GM23338 (cell line): ENCODE data around the gene IFIT1B. TPM values are rescaled to one million over a fixed set of nuclear protein-coding genes. Genes with fewer than 3 reads are reported as not detected.
A peak's percentile ranks its signal among the peaks of the same experiment; 100 is the strongest.

ENCODE experiments used
- ATAC-seq: fragments of 200-7000 bp; cut with Tn5 transposase; 3 replicates; pipeline ENCODE4 v1.9.1; 2020
- DNase-seq: peaks from one replicate; pipeline ENCODE4 v3.0.0-alpha.2; 2015; ENCODE audit warnings: low spot score
- H2AFZ ChIP-seq: fragments of 200-600 bp; sonication (generic); 2 replicates; pipeline ENCODE4 v1.8.0; 2016; ENCODE audit warnings: antibody characterized with exemption, mild to moderate bottlenecking, moderate library complexity
- H3F3A ChIP-seq: fragments of 200-600 bp; sonication (generic); replicated peaks from 2 replicates; pipeline ENCODE4 v1.8.0; 2017; ENCODE audit warnings: antibody characterized with exemption, mixed run types, low read depth
- H3K27ac ChIP-seq: fragments of 200-600 bp; sonication (generic); 2 replicates; pipeline ENCODE4 v1.6.1; 2016; ENCODE audit warnings: low read depth
- H3K27me3 ChIP-seq: fragments of 200-600 bp; sonication (generic); 2 replicates; pipeline ENCODE4 v1.8.0; 2016; ENCODE audit warnings: mild to moderate bottlenecking, mixed run types, moderate library complexity; ENCODE audit not compliant: insufficient read depth
- H3K36me3 ChIP-seq: fragments of 200-600 bp; sonication (generic); 2 replicates; pipeline ENCODE4 v1.8.0; 2016; ENCODE audit warnings: mild to moderate bottlenecking; ENCODE audit not compliant: insufficient read depth
- H3K4me1 ChIP-seq: fragments of 200-600 bp; sonication (generic); 2 replicates; pipeline ENCODE4 v1.8.0; 2016; ENCODE audit warnings: mild to moderate bottlenecking, moderate library complexity; ENCODE audit not compliant: insufficient read depth
- H3K4me2 ChIP-seq: fragments of 200-600 bp; sonication (generic); 2 replicates; pipeline ENCODE4 v1.7.1; 2017; ENCODE audit warnings: mixed run types
- H3K4me3 ChIP-seq: fragments of 200-600 bp; sonication (generic); 2 replicates; pipeline ENCODE4 v1.6.1; 2016; ENCODE audit warnings: mixed run types
- H3K79me2 ChIP-seq: fragments of 200-600 bp; sonication (generic); replicated peaks from 2 replicates; pipeline ENCODE4 v1.8.0; 2017; ENCODE audit warnings: mild to moderate bottlenecking; ENCODE audit not compliant: insufficient read depth
- H3K9me2 ChIP-seq: fragments of 200-600 bp; sonication (generic); 2 replicates; pipeline ENCODE4 v1.8.0; 2017; ENCODE audit not compliant: insufficient read depth
- H4K20me1 ChIP-seq: fragments of 200-600 bp; sonication (generic); replicated peaks from 2 replicates; pipeline ENCODE4 v1.8.0; 2017; ENCODE audit warnings: mild to moderate bottlenecking; ENCODE audit not compliant: insufficient read depth
- H3K27ac Mint-ChIP-seq: 2 replicates; pipeline ENCODE4 v1.8.0; 2020; ENCODE audit warnings: inconsistent platforms, mild to moderate bottlenecking, moderate library complexity, mixed read lengths
- H3K27me3 Mint-ChIP-seq: 3 replicates; pipeline ENCODE4 v1.8.0; 2022; ENCODE audit warnings: low read depth, mild to moderate bottlenecking, moderate library complexity, mixed read lengths, inconsistent platforms; ENCODE audit not compliant: insufficient read depth, poor library complexity
- H3K36me3 Mint-ChIP-seq: 3 replicates; pipeline ENCODE4 v1.8.0; 2021; ENCODE audit warnings: low read depth, mild to moderate bottlenecking, inconsistent platforms, moderate library complexity, mixed read lengths
- H3K4me1 Mint-ChIP-seq: 3 replicates; pipeline ENCODE4 v1.8.0; 2020; ENCODE audit warnings: mild to moderate bottlenecking, inconsistent platforms, mixed read lengths
- H3K4me3 Mint-ChIP-seq: 3 replicates; pipeline ENCODE4 v1.8.0; 2021; ENCODE audit warnings: moderate library complexity, mild to moderate bottlenecking, inconsistent platforms, mixed read lengths
- H3K9me3 Mint-ChIP-seq: 3 replicates; pipeline ENCODE4 v1.8.0; 2020; ENCODE audit warnings: moderate library complexity, mild to moderate bottlenecking, inconsistent platforms, mixed read lengths
- CREB1 ChIP-seq: fragments of 250-450 bp; sonication (Bioruptor Pico); IDR thresholded peaks from 2 replicates; pipeline ENCODE4 v1.5.0; 2020; ENCODE audit warnings: low read depth, mild to moderate bottlenecking, moderate library complexity
- CTCF ChIP-seq, 2 experiments: fragments of 200-600 bp in 1 of 2; sonication (generic) in 1 of 2; conservative IDR thresholded peaks; 2 replicates each; pipeline versions ENCODE4 v1.5.1 to v1.6.1; 2016 to 2017; ENCODE audit warnings: antibody characterized with exemption in 2 of 2, low read depth in 2 of 2, mild to moderate bottlenecking in 2 of 2, moderate library complexity in 1 of 2
- ETS1 ChIP-seq: IDR thresholded peaks from 2 replicates; pipeline ENCODE4 v1.6.1; 2016; ENCODE audit warnings: antibody characterized with exemption
- EZH2 ChIP-seq: fragments of 200-600 bp; sonication (generic); IDR thresholded peaks from one replicate; pipeline ENCODE4 v1.8.0; 2017; ENCODE audit warnings: antibody characterized with exemption, mild to moderate bottlenecking, low read depth; ENCODE audit not compliant: unreplicated experiment
- EZH2phosphoT487 ChIP-seq: fragments of 200-600 bp; sonication (generic); IDR thresholded peaks from one replicate; pipeline ENCODE4 v1.8.1; 2018; ENCODE audit warnings: antibody characterized with exemption; ENCODE audit not compliant: unreplicated experiment
- POLR2AphosphoS5 ChIP-seq: IDR thresholded peaks from 2 replicates; pipeline ENCODE4 v1.6.1; 2016; ENCODE audit warnings: antibody characterized with exemption, low read depth
- REST ChIP-seq: IDR thresholded peaks from one replicate; pipeline ENCODE4 v1.6.1; 2018; ENCODE audit warnings: antibody characterized with exemption; ENCODE audit not compliant: unreplicated experiment
- STAT1 ChIP-seq: IDR thresholded peaks from one replicate; pipeline ENCODE4 v1.6.1; 2016; ENCODE audit warnings: antibody characterized with exemption; ENCODE audit not compliant: unreplicated experiment
- ZNF114 ChIP-seq: fragments of 250-450 bp; sonication (Bioruptor Pico); IDR thresholded peaks from 2 replicates; pipeline ENCODE4 v1.5.0; 2020; ENCODE audit warnings: mild to moderate bottlenecking, moderate library complexity
- ZNF331 ChIP-seq: fragments of 250-450 bp; sonication (Bioruptor Pico); IDR thresholded peaks from 2 replicates; pipeline ENCODE4 v1.5.0; 2020; ENCODE audit warnings: low read depth, mild to moderate bottlenecking, moderate library complexity
- ZNF462 ChIP-seq: fragments of 250-450 bp; sonication (Bioruptor Pico); IDR thresholded peaks from 2 replicates; pipeline ENCODE4 v1.5.0; 2020; ENCODE audit warnings: mild to moderate bottlenecking, moderate library complexity
- polyA plus RNA-seq: library from polyadenylated mRNA; unstranded; fragments of >200 nt; fragmentation: Nextera tagmentation; extraction: Ambion mirVana; gene quantifications from 2 replicates; pipeline ENCODE4 v1.2.1, GENCODE V29; 2016
- total RNA-seq: library from RNA; depleted of rRNA; stranded (reverse); fragments of >200 nt; shearing (Covaris generic); gene quantifications from 2 replicates; pipeline ENCODE4 v1.2.3, GENCODE V29; 2014

Gene IFIT1B
- total and polyA plus RNA-seq, 2 experiments from 2014 or later = 0.10 TPM; not detected in 1

GRCh38 chr10:89348975-89349374, 28.9 kb upstream of the IFIT1B start:
- Mint-ChIP-seq H3K4me3 (no peak overlapping the region), H3K27me3 (no peaks in the 10 kb centered on the region), H3K27ac (no peak overlapping the region), H3K4me1 (peaks cover 67% of the 10 kb centered on the region), H3K36me3 (peaks cover 6% of the 10 kb centered on the region), H3K9me3 (peaks cover 5% of the 10 kb centered on the region)
- H3K4me2 ChIP-seq = peak overlapping the region; percentile 48; the same call in 1 of the 2 replicates
- TF ChIP-seq ZNF114 (no peak), ZNF462 (CRISPR knock-in tag) (no peak), CTCF (conservative IDR thresholded peaks at IDR 0.05; ENCODE audit: low read depth in 2 of 2) (no peak), EZH2 (no peak), ETS1 (no peak), STAT1 (no peak), POLR2AphosphoS5 (no peak), CREB1 (no peak), EZH2phosphoT487 (no peak), REST (no peak), ZNF331 (CRISPR knock-in tag) (no peak)
- no peak for ATAC-seq
- H3K27me3 ChIP-seq = no peaks in the 10 kb centered on the region
- peak overlapping the region; percentile 41; the same call in 1 of the 2 replicates for H3K27ac ChIP-seq
- no peaks in the 10 kb centered on the region for H3F3A ChIP-seq
- H3K9me2 ChIP-seq = no peaks in the 10 kb centered on the region
- peaks cover 61% of the 10 kb centered on the region for H3K4me1 ChIP-seq
- no peak overlapping the region for H3K4me3 ChIP-seq
- no peak for DNase-seq
- no peaks in the 10 kb centered on the region for H3K79me2 ChIP-seq
- H3K36me3 ChIP-seq = no peaks in the 10 kb centered on the region
- no peak overlapping the region for H2AFZ ChIP-seq
- H4K20me1 ChIP-seq = no peaks in the 10 kb centered on the region
